Measurements from ENCODE around the gene GPRC5C.

Gene GPRC5C

DNA sequence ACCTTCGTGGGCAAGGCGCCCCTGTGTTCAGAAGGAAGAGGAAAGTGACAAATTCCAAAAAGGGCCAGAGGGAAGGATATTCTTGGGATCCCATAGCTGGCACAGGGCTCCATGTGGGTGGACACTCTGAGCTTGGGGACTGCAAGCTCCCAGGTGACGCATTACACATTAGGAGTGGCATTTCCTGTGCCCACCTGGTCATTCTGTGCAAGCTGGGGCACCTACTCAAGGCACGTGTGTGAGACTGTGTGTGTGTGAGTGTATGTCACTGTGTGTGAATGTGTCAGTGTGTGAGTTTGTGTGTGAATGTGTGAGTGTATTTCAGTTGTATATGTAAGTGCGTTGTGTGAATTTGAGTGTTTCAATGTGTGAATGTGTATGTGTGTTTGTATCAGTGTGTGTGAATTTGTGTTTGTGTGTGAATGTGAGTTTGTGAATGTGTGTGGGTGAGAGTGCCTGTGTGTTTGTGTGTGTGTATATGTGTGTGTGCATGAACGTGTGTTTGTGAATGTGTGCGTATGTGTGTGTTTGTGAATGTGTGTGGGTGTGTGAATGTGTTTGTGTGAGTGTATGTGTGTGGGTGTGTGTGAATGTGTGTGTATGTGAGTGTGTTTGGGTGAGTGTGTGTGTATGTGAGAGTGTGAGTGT is 33.0 kb downstream of the GPRC5C start:
- no peak for ATAC-seq (replicated peaks; ENCODE audit: extremely low read depth, poor library complexity, severe bottlenecking)
- H3K36me3 Mint-ChIP-seq (ENCODE audit: insufficient read depth): peaks cover 8% of the 10 kb centered on the region
- H3K27ac Mint-ChIP-seq (ENCODE audit: low read depth): no peak overlapping the region
- no peak for DNase-seq (ENCODE audit: low spot score in 2 of 2)
- no peak overlapping the region for H3K4me3 Mint-ChIP-seq
- peaks cover 30% of the 10 kb centered on the region for H3K4me1 Mint-ChIP-seq
- H3K27me3 Mint-ChIP-seq: no peaks in the 10 kb centered on the region
- no peaks in the 10 kb centered on the region for H3K9me3 Mint-ChIP-seq

DNA sequence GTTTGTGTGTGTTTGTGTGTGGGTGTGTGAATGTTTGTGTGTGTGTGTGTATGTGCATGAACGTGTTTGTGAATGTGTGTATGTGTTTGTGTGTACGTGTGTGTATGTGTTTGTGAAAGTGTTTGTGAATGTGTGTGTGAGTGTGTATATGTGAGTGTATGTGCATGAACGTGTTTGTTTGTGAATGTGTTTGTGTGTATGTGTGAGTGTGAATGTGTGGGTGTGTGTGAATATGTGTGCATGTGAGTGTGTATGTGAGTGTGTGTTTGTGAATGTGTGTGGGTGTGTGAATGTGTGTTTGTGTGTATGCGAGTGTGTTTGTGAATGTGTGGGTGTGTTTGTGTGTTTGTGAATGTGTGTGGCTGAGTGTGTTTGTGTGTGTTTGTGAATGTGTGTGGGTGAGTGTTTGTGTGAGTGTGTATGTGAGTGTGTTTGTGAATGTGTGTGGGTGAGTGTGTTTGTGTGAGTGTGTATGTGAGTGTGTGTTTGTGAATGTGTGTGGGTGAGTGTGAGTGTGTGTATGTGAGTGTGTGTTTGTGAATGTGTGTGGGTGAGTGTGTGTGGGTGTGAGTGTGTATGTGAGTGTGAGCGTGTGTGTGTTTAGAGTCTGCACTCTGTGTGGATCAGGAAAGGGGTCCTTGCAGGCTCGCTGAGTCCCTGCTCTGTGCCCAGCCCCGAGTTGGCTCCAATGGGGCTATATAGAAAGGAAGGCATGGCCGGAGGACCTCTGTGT is 33.7 kb downstream of the GPRC5C start:
- ATAC-seq (replicated peaks; ENCODE audit: extremely low read depth, poor library complexity, severe bottlenecking) (no peak), DNase-seq (ENCODE audit: low spot score in 2 of 2) (no peak)
- H3K4me1 Mint-ChIP-seq: peaks cover 31% of the 10 kb centered on the region
- peaks cover 7% of the 10 kb centered on the region for H3K36me3 Mint-ChIP-seq (ENCODE audit: insufficient read depth)
- H3K27me3 Mint-ChIP-seq: no peaks in the 10 kb centered on the region
- H3K9me3 Mint-ChIP-seq: no peaks in the 10 kb centered on the region
- H3K4me3 Mint-ChIP-seq: no peak overlapping the region
- H3K27ac Mint-ChIP-seq (ENCODE audit: low read depth): no peak overlapping the region

DNA sequence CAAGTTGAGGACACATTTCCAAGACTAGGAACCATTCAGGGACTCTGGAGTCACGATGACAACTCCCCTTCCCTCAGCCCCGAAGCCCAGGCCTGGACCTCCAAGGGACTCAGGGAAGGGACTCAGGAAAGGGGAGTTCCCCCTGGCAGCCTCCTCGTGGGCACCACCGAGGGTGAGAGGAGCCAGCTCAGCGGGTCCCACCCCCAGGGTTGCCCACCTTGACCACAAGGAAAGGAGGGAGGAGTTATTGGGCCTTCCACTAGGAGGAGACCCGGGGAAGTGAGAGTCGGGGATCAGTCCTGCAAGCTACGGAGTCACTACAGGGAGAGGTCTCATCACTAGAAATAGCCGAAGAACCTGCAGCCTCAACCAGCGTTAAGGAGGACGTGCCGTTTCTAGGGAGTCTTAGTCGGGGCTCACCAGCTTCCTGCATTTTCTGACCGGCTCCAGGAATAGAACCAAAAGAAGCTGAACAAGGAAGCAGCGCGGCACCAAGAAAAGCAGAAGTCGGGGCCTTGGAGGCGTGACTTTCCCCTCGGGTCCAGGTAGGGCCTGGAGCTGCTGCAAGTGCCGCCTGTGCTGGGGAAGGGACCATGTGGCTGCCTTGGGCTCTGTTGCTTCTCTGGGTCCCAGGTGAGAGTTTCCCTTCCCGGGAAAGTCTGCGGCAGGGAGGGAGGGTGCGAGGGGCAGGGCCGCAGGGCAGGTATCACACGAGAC is 34.4 kb downstream of the GPRC5C start, which contains the start of gene CD300A:
CD300A (plus strand) TSS at position 524 of the 717 bp plus-strand sequence; CDS start at position 594, 70 bp downstream.
- peaks cover 9% of the 10 kb centered on the region for H3K36me3 Mint-ChIP-seq (ENCODE audit: insufficient read depth)
- ATAC-seq (replicated peaks; ENCODE audit: extremely low read depth, poor library complexity, severe bottlenecking) (no peak), DNase-seq (ENCODE audit: low spot score in 2 of 2) (no peak)
- H3K4me1 Mint-ChIP-seq: peaks cover 35% of the 10 kb centered on the region
- no peak within 1 kb of the TSS for H3K4me3 Mint-ChIP-seq
- no peaks in the 10 kb centered on the region for H3K27me3 Mint-ChIP-seq
- no peaks in the 10 kb centered on the region for H3K9me3 Mint-ChIP-seq
- no peak within 1 kb of the TSS for H3K27ac Mint-ChIP-seq (ENCODE audit: low read depth)

DNA sequence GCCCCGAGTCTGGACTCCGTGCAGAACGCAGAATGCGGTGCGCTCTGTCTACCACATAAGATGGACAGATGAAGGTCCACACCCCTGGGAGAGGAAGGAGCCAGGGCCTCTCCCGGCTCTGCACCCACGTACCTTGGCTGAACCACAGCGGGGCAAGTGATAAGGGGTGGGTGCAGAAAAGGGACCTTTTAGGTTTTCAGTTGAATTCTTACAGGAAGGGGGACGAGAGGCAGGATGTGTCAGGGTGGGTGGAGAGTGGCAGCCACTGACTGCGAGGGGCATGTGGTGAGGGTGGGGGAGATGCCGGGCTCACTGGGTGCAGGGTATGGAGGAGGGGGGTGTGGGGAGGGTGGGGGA is 34.9 kb downstream of the GPRC5C start:
- DNase-seq (ENCODE audit: low spot score in 2 of 2) (no peak), ATAC-seq (replicated peaks; ENCODE audit: extremely low read depth, poor library complexity, severe bottlenecking) (peak; percentile 7)
- H3K4me3 Mint-ChIP-seq: no peak overlapping the region
- H3K27ac Mint-ChIP-seq (ENCODE audit: low read depth): no peak overlapping the region
- H3K9me3 Mint-ChIP-seq: no peaks in the 10 kb centered on the region
- no peaks in the 10 kb centered on the region for H3K27me3 Mint-ChIP-seq
- H3K36me3 Mint-ChIP-seq (ENCODE audit: insufficient read depth): peaks cover 14% of the 10 kb centered on the region
- peaks cover 35% of the 10 kb centered on the region for H3K4me1 Mint-ChIP-seq

DNA sequence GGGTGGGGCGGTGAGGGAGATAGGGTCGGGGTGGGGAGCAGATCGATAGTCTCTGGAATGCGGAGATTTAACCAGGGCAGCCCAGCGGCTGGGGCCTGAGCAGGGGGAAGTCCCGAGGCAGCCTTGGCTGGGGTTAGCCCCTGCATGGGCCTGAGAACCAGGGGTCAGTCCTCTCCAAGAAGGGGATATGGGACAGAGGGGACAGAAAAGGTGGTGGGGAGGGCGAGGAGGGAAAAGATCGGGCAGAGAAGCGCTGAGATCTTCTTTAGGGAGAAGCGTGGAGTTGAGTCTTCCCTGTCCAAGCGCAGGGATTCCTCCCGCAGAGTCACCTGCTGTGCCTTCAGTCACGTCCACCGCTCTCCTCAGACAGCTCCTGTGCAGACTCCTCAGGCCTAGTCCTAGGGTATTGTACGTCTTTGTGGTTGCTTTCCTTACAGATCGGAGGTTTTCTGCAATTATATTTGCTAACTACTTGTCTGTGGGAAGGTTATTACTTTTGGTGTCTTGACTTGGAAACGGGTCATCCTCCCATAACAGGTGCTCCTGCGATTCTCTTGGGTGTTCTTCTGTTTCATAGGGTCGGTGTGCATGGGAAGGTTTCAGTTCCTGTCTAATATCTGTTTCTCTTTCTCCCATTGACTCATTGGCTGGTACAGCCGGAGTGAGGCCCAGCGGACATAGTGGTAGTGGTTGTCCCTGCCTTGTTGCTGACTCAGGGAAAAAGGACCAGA is 35.5 kb downstream of the GPRC5C start:
- Mint-ChIP-seq H3K27ac (ENCODE audit: low read depth) (no peak overlapping the region), H3K36me3 (ENCODE audit: insufficient read depth) (peaks cover 17% of the 10 kb centered on the region), H3K4me1 (peaks cover 40% of the 10 kb centered on the region), H3K4me3 (no peak overlapping the region), H3K27me3 (no peaks in the 10 kb centered on the region), H3K9me3 (no peaks in the 10 kb centered on the region)
- ATAC-seq (replicated peaks; ENCODE audit: extremely low read depth, poor library complexity, severe bottlenecking): no peak
- DNase-seq (ENCODE audit: low spot score in 2 of 2): no peak

DNA sequence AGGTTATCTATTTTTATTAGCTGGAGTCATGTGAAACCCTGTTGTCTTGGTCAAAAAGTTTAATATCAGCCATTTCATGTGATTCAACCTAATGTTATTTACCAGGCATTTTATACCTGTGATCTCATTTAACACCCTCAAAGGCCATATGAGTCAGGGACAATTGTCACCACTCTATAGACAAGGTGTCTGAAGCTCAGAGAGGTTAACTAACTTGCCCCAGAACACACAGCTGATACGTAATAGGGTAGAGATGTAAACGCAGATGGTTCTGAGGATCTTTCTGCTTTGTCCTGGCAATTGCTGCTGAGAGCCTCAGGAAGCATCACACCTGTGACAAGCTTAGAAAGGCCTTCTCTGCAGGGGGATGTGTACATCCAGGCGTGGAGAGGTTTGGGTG is 39.5 kb downstream of the GPRC5C start:
- H3K4me3 Mint-ChIP-seq: peak overlapping the region; percentile 67
- DNase-seq (ENCODE audit: low spot score in 2 of 2): no peak
- H3K36me3 Mint-ChIP-seq (ENCODE audit: insufficient read depth): peaks cover 35% of the 10 kb centered on the region
- ATAC-seq (replicated peaks; ENCODE audit: extremely low read depth, poor library complexity, severe bottlenecking): no peak
- no peaks in the 10 kb centered on the region for H3K9me3 Mint-ChIP-seq
- peak overlapping the region; percentile 95 for H3K27ac Mint-ChIP-seq (ENCODE audit: low read depth)
- H3K4me1 Mint-ChIP-seq: peaks cover 59% of the 10 kb centered on the region
- no peaks in the 10 kb centered on the region for H3K27me3 Mint-ChIP-seq

DNA sequence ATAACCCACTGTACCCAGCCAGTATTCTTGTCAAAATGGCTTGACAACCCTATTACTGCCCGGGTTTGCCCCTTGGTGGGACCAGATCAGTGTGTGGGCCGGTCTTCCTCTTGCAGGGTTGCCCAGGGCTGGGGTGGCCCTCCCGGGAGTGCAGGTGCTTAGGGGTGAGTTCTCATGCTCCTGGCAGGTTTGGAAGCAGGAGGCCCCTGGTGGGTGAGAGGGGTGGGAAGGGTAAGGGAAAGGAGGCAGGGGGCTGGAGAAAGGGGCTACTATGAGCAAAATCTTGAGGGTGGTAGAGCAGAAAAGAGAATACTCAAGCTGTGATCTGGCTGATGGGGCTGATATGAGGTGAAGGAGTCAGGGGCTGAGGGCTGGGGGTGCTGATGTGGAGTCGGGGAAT is 41.0 kb downstream of the GPRC5C start:
- no peak for DNase-seq (ENCODE audit: low spot score in 2 of 2)
- peak overlapping the region; percentile 95 for H3K27ac Mint-ChIP-seq (ENCODE audit: low read depth)
- H3K36me3 Mint-ChIP-seq (ENCODE audit: insufficient read depth): peaks cover 39% of the 10 kb centered on the region
- H3K4me1 Mint-ChIP-seq: peaks cover 71% of the 10 kb centered on the region
- peak overlapping the region; percentile 69 for H3K4me3 Mint-ChIP-seq
- H3K9me3 Mint-ChIP-seq: no peaks in the 10 kb centered on the region
- H3K27me3 Mint-ChIP-seq: no peaks in the 10 kb centered on the region
- no peak for ATAC-seq (replicated peaks; ENCODE audit: extremely low read depth, poor library complexity, severe bottlenecking)

DNA sequence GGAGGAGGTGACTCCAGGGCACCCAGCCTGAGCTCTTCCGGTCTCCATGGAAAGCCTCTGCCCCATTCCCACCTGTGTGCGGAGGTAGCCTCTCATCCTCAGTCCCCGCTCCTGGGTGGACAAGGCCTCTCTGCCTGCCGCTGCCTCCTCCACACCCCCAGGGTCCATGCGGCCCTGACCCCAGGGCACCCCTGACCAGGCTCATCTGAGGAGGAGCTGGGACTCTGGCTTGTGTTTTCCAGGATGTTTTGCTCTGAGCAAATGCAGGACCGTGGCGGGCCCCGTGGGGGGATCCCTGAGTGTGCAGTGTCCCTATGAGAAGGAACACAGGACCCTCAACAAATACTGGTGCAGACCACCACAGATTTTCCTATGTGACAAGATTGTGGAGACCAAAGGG is 41.4 kb downstream of the GPRC5C start:
- no peak for DNase-seq (ENCODE audit: low spot score in 2 of 2)
- Mint-ChIP-seq H3K36me3 (ENCODE audit: insufficient read depth) (peaks cover 41% of the 10 kb centered on the region), H3K9me3 (no peaks in the 10 kb centered on the region), H3K27ac (ENCODE audit: low read depth) (peak overlapping the region; percentile 95), H3K27me3 (no peaks in the 10 kb centered on the region), H3K4me3 (peak overlapping the region; percentile 69), H3K4me1 (peaks cover 75% of the 10 kb centered on the region)
- ATAC-seq (replicated peaks; ENCODE audit: extremely low read depth, poor library complexity, severe bottlenecking): no peak

DNA sequence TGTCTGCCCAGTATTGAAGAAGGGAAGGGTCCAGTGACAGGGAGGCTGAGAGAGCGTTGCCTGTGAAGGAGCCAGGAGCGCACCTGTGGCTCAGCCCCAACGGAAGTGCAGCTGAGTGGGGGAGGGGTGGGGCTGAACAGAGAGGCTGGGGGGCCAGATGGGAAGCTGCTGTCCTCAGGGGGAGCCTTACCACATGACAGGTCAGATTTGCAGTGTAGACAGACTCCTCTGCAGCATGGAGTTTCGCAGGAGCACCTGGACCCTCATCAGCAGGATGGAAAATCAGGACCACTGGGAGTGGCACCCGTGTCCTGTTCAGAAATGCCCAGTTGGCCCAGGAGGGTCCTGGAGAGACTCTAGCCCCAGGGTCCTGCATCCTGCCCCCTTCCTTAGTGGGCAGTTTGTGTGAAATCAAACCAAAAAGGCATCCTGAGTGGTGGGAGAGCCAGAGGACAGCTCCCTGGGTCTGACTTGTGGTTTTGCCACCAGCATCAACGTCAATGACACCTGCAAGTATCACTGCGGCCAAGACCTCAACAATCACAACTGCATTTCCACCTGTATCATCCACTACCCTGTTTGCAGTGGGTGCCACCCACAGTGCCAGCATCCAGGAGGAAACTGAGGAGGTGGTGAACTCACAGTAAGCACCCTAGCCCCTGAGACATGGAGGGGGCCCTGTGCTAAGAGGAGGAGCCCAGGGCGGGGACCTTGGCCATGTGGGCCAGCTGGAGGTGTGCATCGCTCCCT is 42.3 kb downstream of the GPRC5C start:
- no peaks in the 10 kb centered on the region for H3K9me3 Mint-ChIP-seq
- peaks cover 84% of the 10 kb centered on the region for H3K4me1 Mint-ChIP-seq
- peak; percentile 79 for ATAC-seq (replicated peaks; ENCODE audit: extremely low read depth, poor library complexity, severe bottlenecking)
- DNase-seq (ENCODE audit: low spot score in 2 of 2): peak in 1 of 2 donors; percentile 62
- no peaks in the 10 kb centered on the region for H3K27me3 Mint-ChIP-seq
- H3K4me3 Mint-ChIP-seq: peak overlapping the region; percentile 69
- H3K27ac Mint-ChIP-seq (ENCODE audit: low read depth): peak overlapping the region; percentile 95
- H3K36me3 Mint-ChIP-seq (ENCODE audit: insufficient read depth): peaks cover 41% of the 10 kb centered on the region

DNA sequence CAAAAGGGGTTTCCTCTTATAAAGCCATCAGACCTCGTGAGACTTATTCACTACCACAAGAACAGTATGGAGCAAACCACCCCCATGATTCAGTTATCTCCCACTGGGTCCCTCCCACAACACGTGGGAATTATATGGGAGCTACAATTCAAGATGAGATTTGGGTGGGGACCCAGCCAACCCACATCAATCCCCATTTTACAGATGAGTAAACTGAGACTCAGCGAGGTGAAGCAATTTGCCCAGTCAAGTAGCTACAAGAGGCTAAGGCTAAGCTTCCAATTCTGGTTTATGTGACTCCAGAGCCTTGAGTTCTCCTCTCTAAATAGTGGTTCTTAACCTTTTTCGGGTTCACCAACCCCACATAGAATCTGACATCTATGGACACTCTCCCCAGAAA is 43.3 kb downstream of the GPRC5C start:
- peak overlapping the region; percentile 95 for H3K27ac Mint-ChIP-seq (ENCODE audit: low read depth)
- H3K9me3 Mint-ChIP-seq: no peaks in the 10 kb centered on the region
- H3K4me3 Mint-ChIP-seq: peak overlapping the region; percentile 69
- H3K36me3 Mint-ChIP-seq (ENCODE audit: insufficient read depth): peaks cover 42% of the 10 kb centered on the region
- ATAC-seq (replicated peaks; ENCODE audit: extremely low read depth, poor library complexity, severe bottlenecking) (no peak), DNase-seq (ENCODE audit: low spot score in 2 of 2) (no peak)
- H3K4me1 Mint-ChIP-seq: peaks cover 89% of the 10 kb centered on the region
- H3K27me3 Mint-ChIP-seq: no peaks in the 10 kb centered on the region

DNA sequence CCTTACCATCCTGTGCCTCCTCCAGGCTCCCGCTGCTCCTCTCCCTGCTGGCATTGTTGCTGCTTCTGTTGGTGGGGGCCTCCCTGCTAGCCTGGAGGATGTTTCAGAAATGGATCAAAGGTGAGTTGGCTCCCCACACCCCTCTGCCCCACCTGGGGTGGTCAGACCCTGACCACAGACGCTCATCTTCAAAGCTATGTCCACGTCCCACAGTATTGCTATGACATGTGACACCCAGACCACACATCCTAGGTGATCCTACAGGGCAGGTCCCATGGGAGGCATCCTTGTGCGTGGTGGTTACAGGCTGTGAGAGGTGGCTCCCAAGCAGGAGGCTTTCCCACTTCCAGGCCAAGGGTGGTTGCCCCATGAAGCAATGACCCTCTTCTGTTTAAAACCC is 45.5 kb downstream of the GPRC5C start:
- Mint-ChIP-seq H3K4me1 (peaks cover 90% of the 10 kb centered on the region), H3K36me3 (ENCODE audit: insufficient read depth) (peaks cover 39% of the 10 kb centered on the region), H3K4me3 (peak overlapping the region; percentile 66), H3K27me3 (no peaks in the 10 kb centered on the region), H3K9me3 (no peaks in the 10 kb centered on the region), H3K27ac (ENCODE audit: low read depth) (peak overlapping the region; percentile 93)
- ATAC-seq (replicated peaks; ENCODE audit: extremely low read depth, poor library complexity, severe bottlenecking): no peak
- DNase-seq (ENCODE audit: low spot score in 2 of 2): no peak

Data from central memory CD8-positive, alpha-beta T cell (primary cell).